Measurements from ENCODE around the gene KIAA1217.

DNA sequence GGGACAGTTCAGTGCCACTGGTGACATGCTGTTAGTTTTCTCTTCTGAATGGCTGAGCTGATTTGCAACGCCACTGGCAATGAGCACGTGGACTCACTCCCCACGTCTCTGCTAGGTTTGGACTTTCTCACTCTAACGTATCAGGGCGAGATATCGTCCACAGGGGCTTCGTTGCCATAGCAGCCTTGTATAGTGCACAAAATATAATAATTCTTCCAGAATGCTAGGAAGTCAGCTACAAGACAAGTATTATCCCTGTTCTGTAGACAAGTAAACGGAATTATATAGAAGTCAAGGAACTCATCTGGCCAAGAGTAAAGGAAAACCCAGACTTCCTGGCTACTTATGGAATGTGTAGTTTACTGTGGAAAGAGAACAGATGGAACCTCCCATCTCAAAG is 288.0 kb downstream of the KIAA1217 start:
- TF ChIP-seq, protein P1, sequence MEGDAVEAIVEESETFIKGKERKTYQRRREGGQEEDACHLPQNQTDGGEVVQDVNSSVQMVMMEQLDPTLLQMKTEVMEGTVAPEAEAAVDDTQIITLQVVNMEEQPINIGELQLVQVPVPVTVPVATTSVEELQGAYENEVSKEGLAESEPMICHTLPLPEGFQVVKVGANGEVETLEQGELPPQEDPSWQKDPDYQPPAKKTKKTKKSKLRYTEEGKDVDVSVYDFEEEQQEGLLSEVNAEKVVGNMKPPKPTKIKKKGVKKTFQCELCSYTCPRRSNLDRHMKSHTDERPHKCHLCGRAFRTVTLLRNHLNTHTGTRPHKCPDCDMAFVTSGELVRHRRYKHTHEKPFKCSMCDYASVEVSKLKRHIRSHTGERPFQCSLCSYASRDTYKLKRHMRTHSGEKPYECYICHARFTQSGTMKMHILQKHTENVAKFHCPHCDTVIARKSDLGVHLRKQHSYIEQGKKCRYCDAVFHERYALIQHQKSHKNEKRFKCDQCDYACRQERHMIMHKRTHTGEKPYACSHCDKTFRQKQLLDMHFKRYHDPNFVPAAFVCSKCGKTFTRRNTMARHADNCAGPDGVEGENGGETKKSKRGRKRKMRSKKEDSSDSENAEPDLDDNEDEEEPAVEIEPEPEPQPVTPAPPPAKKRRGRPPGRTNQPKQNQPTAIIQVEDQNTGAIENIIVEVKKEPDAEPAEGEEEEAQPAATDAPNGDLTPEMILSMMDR (IDR thresholded peaks at IDR 0.05), result no peak
- TF ChIP-seq POLR2A (IDR thresholded peaks at IDR 0.05), result no peak
